KBM-7 (cell line): ENCODE data around the gene THAP2.
"Not testable (repeated sequence)": the region's sequence is repeated elsewhere in the genome, so short reads cannot be mapped to it uniquely, and the experiment has no call there.

Experiments used
- DNase-seq: peaks from one replicate; pipeline ENCODE4 v3.0.0-alpha.2; 2015
- in situ Hi-C: fragments of 300-500 bp; cut with MboI; formaldehyde crosslinking; loops from 2 replicates; pipeline ENCODE4 v1.14.3; 2020; ENCODE audit warnings: low sequenced_read_pairs, low pct_unique_long_range_greater_than_20kb, mixed read lengths

THAP2 gene

GRCh38 chr12:71694099-71694820, 30.2 kb downstream of the THAP2 start:
- in situ Hi-C loops = no loop called here

GRCh38 chr12:71695782-71696181, 31.7 kb downstream of the THAP2 start:
- in situ Hi-C loops = no loop called here
- no peak for DNase-seq

More at GRCh38 chr12:71694099-71694820, 30.2 kb downstream of the THAP2 start:
- no peak for DNase-seq

- DNase-seq, in situ Hi-C loops: not testable (repeated sequence)
Measured at GRCh38 chr12:71702181-71702580, 38.1 kb downstream of the THAP2 start.

- in situ Hi-C loops = no loop called here
- DNase-seq = no peak
Measured at GRCh38 chr12:71702590-71702989, 38.5 kb downstream of the THAP2 start.

- in situ Hi-C loops = no loop called here
- DNase-seq = no peak
Measured at GRCh38 chr12:71703206-71703605, 39.1 kb downstream of the THAP2 start.

- DNase-seq = no peak
- in situ Hi-C loops = no loop called here
Measured at GRCh38 chr12:71704920-71705319, 40.8 kb downstream of the THAP2 start.

- in situ Hi-C loops = no loop called here
- DNase-seq = no peak
Measured at GRCh38 chr12:71708658-71709057, 44.6 kb downstream of the THAP2 start.

- in situ Hi-C loops = no loop called here
Measured at GRCh38 chr12:71710276-71711125, 46.4 kb downstream of the THAP2 start.

GRCh38 chr12:71718611-71719010, 54.5 kb downstream of the THAP2 start:
- DNase-seq = no peak
- in situ Hi-C loops = no loop called here

More at GRCh38 chr12:71710276-71711125, 46.4 kb downstream of the THAP2 start:
- no peak for DNase-seq

GRCh38 chr12:71719647-71720370, 55.7 kb downstream of the THAP2 start:
- in situ Hi-C loops = no loop called here
- DNase-seq = no peak

- in situ Hi-C loops = no loop called here
Measured at GRCh38 chr12:71721783-71722505, 57.8 kb downstream of the THAP2 start.

GRCh38 chr12:71725011-71725410, 60.9 kb downstream of the THAP2 start:
- no peak for DNase-seq
- in situ Hi-C loops = loop anchor here (25.0 kb wide), 1 partner anchor 313 kb away; no protein-coding TSS in a partner anchor

More at GRCh38 chr12:71721783-71722505, 57.8 kb downstream of the THAP2 start:
- no peak for DNase-seq

- DNase-seq = no peak
- in situ Hi-C loops = loop anchor here (25.0 kb wide), 1 partner anchor 314 kb away; no protein-coding TSS in a partner anchor
Measured at GRCh38 chr12:71726548-71726947, 62.4 kb downstream of the THAP2 start.

GRCh38 chr12:71727958-71728357, 63.9 kb downstream of the THAP2 start:
- DNase-seq = no peak
- in situ Hi-C loops = loop anchor here (25.0 kb wide), 1 partner anchor 316 kb away; no protein-coding TSS in a partner anchor
